H9 (cell line): ENCODE measurements around the gene TEC. TPM values are rescaled to one million over a fixed set of nuclear protein-coding genes. Genes with fewer than 3 reads are reported as not detected.

Source experiments
- DNase-seq: peaks from one replicate; pipeline ENCODE4 v3.0.0-alpha.2; 2017
- H2AFZ ChIP-seq: one replicate; pipeline ENCODE4 v1.6.1; 2013; ENCODE audit warnings: mild to moderate bottlenecking, low read length, control low read depth, moderate library complexity
- H2AK5ac ChIP-seq: 2 replicates; pipeline ENCODE4 v1.6.1; 2013; ENCODE audit warnings: low read length, control low read depth, mixed read lengths; ENCODE audit not compliant: insufficient read length
- H2BK120ac ChIP-seq: one replicate; pipeline ENCODE4 v1.6.1; 2013; ENCODE audit warnings: low read depth, mild to moderate bottlenecking, low read length, control low read depth, inconsistent platforms; ENCODE audit not compliant: poor library complexity, severe bottlenecking
- H2BK12ac ChIP-seq: 2 replicates; pipeline ENCODE4 v1.6.1; 2013; ENCODE audit warnings: low read length, control low read depth, mixed read lengths, low read depth; ENCODE audit not compliant: insufficient read length
- H2BK15ac ChIP-seq: 2 replicates; pipeline ENCODE4 v1.6.1; 2013; ENCODE audit warnings: low read depth, low read length, control low read depth
- H2BK20ac ChIP-seq: one replicate; pipeline ENCODE4 v1.6.1; 2013; ENCODE audit warnings: low read depth, mild to moderate bottlenecking, low read length, control low read depth, inconsistent platforms; ENCODE audit not compliant: poor library complexity, severe bottlenecking
- H2BK5ac ChIP-seq: 2 replicates; pipeline ENCODE4 v1.6.1; 2013; ENCODE audit warnings: low read length, control low read depth, mixed read lengths; ENCODE audit not compliant: insufficient read length
- H3K14ac ChIP-seq: 2 replicates; pipeline ENCODE4 v1.6.1; 2013; ENCODE audit warnings: low read length, control low read depth; ENCODE audit not compliant: insufficient read depth
- H3K18ac ChIP-seq: 2 replicates; pipeline ENCODE4 v1.6.1; 2013; ENCODE audit warnings: low read depth, mild to moderate bottlenecking, mixed read lengths, low read length, control low read depth; ENCODE audit not compliant: insufficient read length
- H3K23ac ChIP-seq: 2 replicates; pipeline ENCODE4 v1.6.1; 2013; ENCODE audit warnings: low read length, control low read depth, mixed read lengths, low read depth; ENCODE audit not compliant: insufficient read length
- H3K23me2 ChIP-seq: 2 replicates; pipeline ENCODE4 v1.6.1; 2013; ENCODE audit warnings: low read depth, mild to moderate bottlenecking, mixed read lengths, low read length, control low read depth; ENCODE audit not compliant: insufficient read length, poor library complexity, severe bottlenecking
- H3K27ac ChIP-seq: 2 replicates; pipeline ENCODE4 v1.5.1; 2013; ENCODE audit warnings: low read length, control low read depth, mixed read lengths, low read depth; ENCODE audit not compliant: insufficient read length
- H3K27me3 ChIP-seq: 2 replicates; pipeline ENCODE4 v1.6.1; 2013; ENCODE audit warnings: low read length, control low read depth, inconsistent platforms; ENCODE audit not compliant: insufficient read depth
- H3K4ac ChIP-seq: 2 replicates; pipeline ENCODE4 v1.6.1; 2013; ENCODE audit warnings: low read depth, mild to moderate bottlenecking, control low read depth, inconsistent platforms, low read length, moderate library complexity
- H3K4me1 ChIP-seq: 2 replicates; pipeline ENCODE4 v1.6.1; 2013; ENCODE audit warnings: low read length, control low read depth, inconsistent platforms; ENCODE audit not compliant: insufficient read depth
- H3K4me2 ChIP-seq: 2 replicates; pipeline ENCODE4 v1.6.1; 2013; ENCODE audit warnings: low read length, control low read depth, mixed read lengths; ENCODE audit not compliant: insufficient read length, insufficient read depth
- H3K56ac ChIP-seq: 2 replicates; pipeline ENCODE4 v1.6.1; 2013; ENCODE audit warnings: low read depth, mild to moderate bottlenecking, mixed read lengths, low read length, control low read depth; ENCODE audit not compliant: insufficient read length
- H3K79me1 ChIP-seq: 2 replicates; pipeline ENCODE4 v1.6.1; 2013; ENCODE audit warnings: low read depth, mild to moderate bottlenecking, moderate library complexity, low read length, control low read depth, inconsistent platforms; ENCODE audit not compliant: insufficient read depth, poor library complexity, severe bottlenecking
- H3K79me2 ChIP-seq: 2 replicates; pipeline ENCODE4 v1.6.1; 2013; ENCODE audit warnings: low read length, control low read depth, inconsistent platforms; ENCODE audit not compliant: insufficient read depth
- H3K9ac ChIP-seq: 2 replicates; pipeline ENCODE4 v1.6.1; 2013; ENCODE audit warnings: low read length, control low read depth, mixed read lengths; ENCODE audit not compliant: insufficient read length; ENCODE audit errors: extremely low read depth
- H3K9me3 ChIP-seq: one replicate; pipeline ENCODE4 v1.6.1; 2013; ENCODE audit warnings: low read depth, low read length, inconsistent platforms; ENCODE audit not compliant: control insufficient read depth
- H3T11ph ChIP-seq: one replicate; pipeline ENCODE4 v1.6.1; 2013; ENCODE audit warnings: mild to moderate bottlenecking, low read length, control low read depth, inconsistent platforms
- H4K20me1 ChIP-seq: one replicate; pipeline ENCODE4 v1.6.1; 2013; ENCODE audit not compliant: control insufficient read depth, insufficient read length, insufficient read depth
- H4K5ac ChIP-seq: 2 replicates; pipeline ENCODE4 v1.6.1; 2013; ENCODE audit warnings: low read depth, mild to moderate bottlenecking, mixed read lengths, low read length, control low read depth; ENCODE audit not compliant: insufficient read length
- H4K8ac ChIP-seq: replicated peaks from 2 replicates; pipeline ENCODE4 v1.6.1; 2013; ENCODE audit warnings: low read length, control low read depth, mixed read lengths, low read depth; ENCODE audit not compliant: insufficient read length
- H4K91ac ChIP-seq: 2 replicates; pipeline ENCODE4 v1.6.1; 2013; ENCODE audit warnings: low read depth, mild to moderate bottlenecking, moderate library complexity, mixed read lengths, low read length, control low read depth; ENCODE audit not compliant: insufficient read length
- H3K27ac Mint-ChIP-seq, 3 experiments: 2 replicates in 2 of 3; 3 replicates in 1 of 3; pipeline ENCODE4 v1.8.0; 2020 to 2021; ENCODE audit warnings: mixed read lengths in 3 of 3, mild to moderate bottlenecking in 1 of 3, moderate library complexity in 1 of 3
- H3K27me3 Mint-ChIP-seq: 2 replicates; pipeline ENCODE4 v1.8.0; 2021; ENCODE audit warnings: low read depth, mild to moderate bottlenecking, moderate library complexity, mixed read lengths
- H3K36me3 Mint-ChIP-seq, 3 experiments: 2 replicates in 2 of 3; 3 replicates in 1 of 3; pipeline ENCODE4 v1.8.0; 2020 to 2021; ENCODE audit warnings: low read depth in 3 of 3, mixed read lengths in 3 of 3; ENCODE audit not compliant: insufficient read depth in 1 of 3
- H3K4me1 Mint-ChIP-seq, 2 experiments: 2 replicates each; pipeline ENCODE4 v1.8.0; 2020; ENCODE audit warnings: mixed read lengths in 2 of 2
- H3K4me3 Mint-ChIP-seq, 2 experiments: 2 replicates in 1 of 2; 3 replicates in 1 of 2; pipeline ENCODE4 v1.8.0; 2020 to 2021; ENCODE audit warnings: mild to moderate bottlenecking in 2 of 2, mixed read lengths in 2 of 2, moderate library complexity in 1 of 2
- H3K9me3 Mint-ChIP-seq, 2 experiments: 2 replicates in 1 of 2; 3 replicates in 1 of 2; pipeline ENCODE4 v1.8.0; 2020; ENCODE audit warnings: mild to moderate bottlenecking in 2 of 2, mixed read lengths in 2 of 2, moderate library complexity in 1 of 2
- WGBS: extraction: QIAGEN DNeasy Blood & Tissue Kit; methylation state at CpG from one replicate; pipeline ENCODE4 v1.1.7; 2013; ENCODE audit warnings: missing lambda C conversion rate, low lambda C conversion rate, mixed read lengths; ENCODE audit not compliant: insufficient read length; ENCODE audit errors: extremely low coverage; 5-methylcytosine and 5-hydroxymethylcytosine counted together
- total RNA-seq: library from RNA; stranded (reverse); gene quantifications from 2 replicates; pipeline ENCODE4 v1.2.1, GENCODE V29; 2021
- TF ChIP-seq, protein P1 (sequence below): fragments of 200-600 bp; sonication (generic); conservative IDR thresholded peaks from 3 replicates; pipeline ENCODE4 v1.8.0; 2021; ENCODE audit warnings: antibody characterized with exemption, mild to moderate bottlenecking

The TEC gene
- total RNA-seq, 1 experiment from 2014 or later: 1.8 TPM

DNA sequence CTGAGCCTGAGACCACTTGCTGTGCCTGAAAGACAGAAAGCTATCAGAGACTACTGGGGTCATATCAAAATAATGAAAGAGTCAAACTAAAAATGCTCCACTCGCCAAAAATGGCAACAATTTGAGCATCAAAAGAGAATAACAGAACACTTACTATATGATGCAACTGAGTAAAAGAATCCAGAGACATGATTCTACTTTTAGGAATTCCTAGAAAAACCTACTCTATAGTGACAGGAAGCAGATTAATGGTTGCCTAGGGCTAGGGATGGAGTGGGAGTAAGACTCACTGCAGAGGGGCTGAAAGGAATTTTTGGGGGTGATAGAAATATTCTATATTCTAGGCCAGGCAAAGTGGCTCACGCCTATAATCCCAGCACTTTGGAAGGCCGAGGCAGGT lies 42.3 kb upstream of the TEC start:
- Mint-ChIP-seq H3K36me3 (no peaks in the 10 kb centered on the region; a peak in 1 of 7 replicates), H3K27me3 (no peaks in the 10 kb centered on the region; the same call in none of the 2 replicates), H3K4me1 (peaks cover under 1 to 2% of the 10 kb centered on the region in 2 experiments; a peak in 2 of 4 replicates), H3K27ac (no peak overlapping the region), H3K9me3 (peaks cover 0 to 2% of the 10 kb centered on the region in 2 experiments; a peak in 2 of 5 replicates), H3K4me3 (no peak overlapping the region)
- Histone ChIP-seq H4K5ac (no peak overlapping the region), H3K27ac (no peak overlapping the region), H3K79me2 (no peaks in the 10 kb centered on the region), H2AK5ac (no peak overlapping the region), H3K18ac (no peak overlapping the region), H2BK120ac (no peak overlapping the region), H3K4ac (no peak overlapping the region), H3K14ac (no peak overlapping the region), H3K9ac (no peak overlapping the region), H2BK5ac (no peak overlapping the region), H2AFZ (no peak overlapping the region), H3K79me1 (no peaks in the 10 kb centered on the region), H3K56ac (no peak overlapping the region), H2BK15ac (no peak overlapping the region), H4K8ac (no peak overlapping the region), H2BK12ac (no peak overlapping the region), H3T11ph (no peak overlapping the region), H4K20me1 (no peaks in the 10 kb centered on the region), H3K23me2 (no peaks in the 10 kb centered on the region), H4K91ac (no peak overlapping the region), H3K4me1 (no peaks in the 10 kb centered on the region), H3K4me2 (no peak overlapping the region), H3K27me3 (no peaks in the 10 kb centered on the region), H3K9me3 (no peaks in the 10 kb centered on the region), H3K23ac (no peak overlapping the region), H2BK20ac (no peak overlapping the region)
- no CpG with 5 or more reads among the region's 3 CpGs for WGBS
- no peak for DNase-seq
- TF ChIP-seq, protein P1, sequence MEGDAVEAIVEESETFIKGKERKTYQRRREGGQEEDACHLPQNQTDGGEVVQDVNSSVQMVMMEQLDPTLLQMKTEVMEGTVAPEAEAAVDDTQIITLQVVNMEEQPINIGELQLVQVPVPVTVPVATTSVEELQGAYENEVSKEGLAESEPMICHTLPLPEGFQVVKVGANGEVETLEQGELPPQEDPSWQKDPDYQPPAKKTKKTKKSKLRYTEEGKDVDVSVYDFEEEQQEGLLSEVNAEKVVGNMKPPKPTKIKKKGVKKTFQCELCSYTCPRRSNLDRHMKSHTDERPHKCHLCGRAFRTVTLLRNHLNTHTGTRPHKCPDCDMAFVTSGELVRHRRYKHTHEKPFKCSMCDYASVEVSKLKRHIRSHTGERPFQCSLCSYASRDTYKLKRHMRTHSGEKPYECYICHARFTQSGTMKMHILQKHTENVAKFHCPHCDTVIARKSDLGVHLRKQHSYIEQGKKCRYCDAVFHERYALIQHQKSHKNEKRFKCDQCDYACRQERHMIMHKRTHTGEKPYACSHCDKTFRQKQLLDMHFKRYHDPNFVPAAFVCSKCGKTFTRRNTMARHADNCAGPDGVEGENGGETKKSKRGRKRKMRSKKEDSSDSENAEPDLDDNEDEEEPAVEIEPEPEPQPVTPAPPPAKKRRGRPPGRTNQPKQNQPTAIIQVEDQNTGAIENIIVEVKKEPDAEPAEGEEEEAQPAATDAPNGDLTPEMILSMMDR: no peak
